ENCODE data around the gene ZNF827. TPM values are rescaled to one million over a fixed set of nuclear protein-coding genes. Genes with fewer than 3 reads are reported as not detected.

Gene ZNF827
- total RNA-seq, 1 experiment from 2014 or later = 29.4 TPM

DNA sequence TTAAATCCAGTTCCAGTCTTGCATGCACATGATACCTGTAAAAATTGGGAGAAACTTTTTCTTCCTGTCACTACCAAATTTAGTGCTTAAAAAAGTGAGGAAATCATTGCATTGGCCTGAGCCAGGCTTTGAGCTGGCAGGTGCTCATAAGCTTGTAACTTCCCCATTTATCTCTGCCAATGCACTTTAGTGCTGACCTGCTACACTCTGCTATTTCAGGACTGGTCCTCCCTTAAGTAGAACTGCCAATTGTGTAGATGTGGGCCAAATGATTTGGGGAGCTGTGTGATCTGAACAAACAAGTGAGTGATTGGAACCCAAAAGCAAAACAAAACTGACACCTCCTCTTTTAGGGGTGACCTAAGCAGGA is 51.8 kb downstream of the ZNF827 start:
- H3K4me3 Mint-ChIP-seq = peak overlapping the region in 1 of 2 experiments; percentile 0; a peak in 1 of 5 replicates
- H3K27ac Mint-ChIP-seq = peak overlapping the region in 2 of 3 experiments; percentile 59 to 85; a peak in 3 of 7 replicates

More for the DNA sequence above, 51.8 kb downstream of the ZNF827 start:
- Histone ChIP-seq H4K91ac (ENCODE audit: insufficient read length, low read depth, low read length) (no peak overlapping the region), H2AFZ (ENCODE audit: low read length) (no peak overlapping the region), H4K20me1 (ENCODE audit: control insufficient read depth, insufficient read depth, insufficient read length) (no peaks in the 10 kb centered on the region), H3K56ac (ENCODE audit: insufficient read length, low read depth, low read length) (no peak overlapping the region), H3K9ac (ENCODE audit: extremely low read depth, insufficient read length, low read length) (no peak overlapping the region), H3K27ac (ENCODE audit: insufficient read length, low read depth, low read length) (peak overlapping the region; percentile 93), H3K79me2 (ENCODE audit: insufficient read depth, low read length) (peaks cover 2% of the 10 kb centered on the region; the same call in 1 of the 2 replicates), H2BK20ac (ENCODE audit: low read depth, low read length, poor library complexity, severe bottlenecking) (no peak overlapping the region), H3K4ac (ENCODE audit: low read depth, low read length) (no peak overlapping the region), H2BK15ac (ENCODE audit: low read depth, low read length) (no peak overlapping the region), H4K5ac (ENCODE audit: insufficient read length, low read depth, low read length) (no peak overlapping the region), H3T11ph (ENCODE audit: low read length) (no peak overlapping the region), H3K14ac (ENCODE audit: insufficient read depth, low read length) (no peak overlapping the region), H2BK120ac (ENCODE audit: low read depth, low read length, poor library complexity, severe bottlenecking) (no peak overlapping the region), H3K4me2 (ENCODE audit: insufficient read depth, insufficient read length, low read length) (peak overlapping the region; percentile 52), H3K79me1 (ENCODE audit: insufficient read depth, low read depth, low read length, poor library complexity, severe bottlenecking) (no peaks in the 10 kb centered on the region), H2BK5ac (ENCODE audit: insufficient read length, low read length) (no peak overlapping the region), H3K23me2 (ENCODE audit: insufficient read length, low read depth, low read length, poor library complexity, severe bottlenecking) (peaks cover 2% of the 10 kb centered on the region), H3K18ac (ENCODE audit: insufficient read length, low read depth, low read length) (no peak overlapping the region), H2BK12ac (ENCODE audit: insufficient read length, low read depth, low read length) (no peak overlapping the region), H3K27me3 (ENCODE audit: insufficient read depth, low read length) (no peaks in the 10 kb centered on the region), H3K4me1 (ENCODE audit: insufficient read depth, low read length) (peaks cover 22% of the 10 kb centered on the region), H2AK5ac (ENCODE audit: insufficient read length, low read length) (no peak overlapping the region), H4K8ac (replicated peaks; ENCODE audit: insufficient read length, low read depth, low read length) (no peak overlapping the region), H3K9me3 (ENCODE audit: control insufficient read depth, low read depth, low read length) (no peaks in the 10 kb centered on the region), H3K23ac (ENCODE audit: insufficient read length, low read depth, low read length) (no peak overlapping the region)
- H3K27me3 Mint-ChIP-seq (ENCODE audit: low read depth) = no peaks in the 10 kb centered on the region
- peaks cover 21 to 57% (median 37%) of the 10 kb centered on the region in 3 experiments for H3K36me3 Mint-ChIP-seq (ENCODE audit: insufficient read depth in 1 of 3, low read depth in 3 of 3)
- TF ChIP-seq, protein P1, sequence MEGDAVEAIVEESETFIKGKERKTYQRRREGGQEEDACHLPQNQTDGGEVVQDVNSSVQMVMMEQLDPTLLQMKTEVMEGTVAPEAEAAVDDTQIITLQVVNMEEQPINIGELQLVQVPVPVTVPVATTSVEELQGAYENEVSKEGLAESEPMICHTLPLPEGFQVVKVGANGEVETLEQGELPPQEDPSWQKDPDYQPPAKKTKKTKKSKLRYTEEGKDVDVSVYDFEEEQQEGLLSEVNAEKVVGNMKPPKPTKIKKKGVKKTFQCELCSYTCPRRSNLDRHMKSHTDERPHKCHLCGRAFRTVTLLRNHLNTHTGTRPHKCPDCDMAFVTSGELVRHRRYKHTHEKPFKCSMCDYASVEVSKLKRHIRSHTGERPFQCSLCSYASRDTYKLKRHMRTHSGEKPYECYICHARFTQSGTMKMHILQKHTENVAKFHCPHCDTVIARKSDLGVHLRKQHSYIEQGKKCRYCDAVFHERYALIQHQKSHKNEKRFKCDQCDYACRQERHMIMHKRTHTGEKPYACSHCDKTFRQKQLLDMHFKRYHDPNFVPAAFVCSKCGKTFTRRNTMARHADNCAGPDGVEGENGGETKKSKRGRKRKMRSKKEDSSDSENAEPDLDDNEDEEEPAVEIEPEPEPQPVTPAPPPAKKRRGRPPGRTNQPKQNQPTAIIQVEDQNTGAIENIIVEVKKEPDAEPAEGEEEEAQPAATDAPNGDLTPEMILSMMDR (conservative IDR thresholded peaks at IDR 0.05) = no peak
- no peaks in the 10 kb centered on the region for H3K9me3 Mint-ChIP-seq
- peaks cover 74 to 76% of the 10 kb centered on the region in 2 experiments for H3K4me1 Mint-ChIP-seq
- DNase-seq = no peak

Measured in H9 (cell line).